ENCODE data around the gene HNRNPA3. TPM values are rescaled to one million over a fixed set of nuclear protein-coding genes. Genes with fewer than 3 reads are reported as not detected.

The HNRNPA3 gene
- total RNA-seq, 1 experiment from 2014 or later = 406 TPM

DNA sequence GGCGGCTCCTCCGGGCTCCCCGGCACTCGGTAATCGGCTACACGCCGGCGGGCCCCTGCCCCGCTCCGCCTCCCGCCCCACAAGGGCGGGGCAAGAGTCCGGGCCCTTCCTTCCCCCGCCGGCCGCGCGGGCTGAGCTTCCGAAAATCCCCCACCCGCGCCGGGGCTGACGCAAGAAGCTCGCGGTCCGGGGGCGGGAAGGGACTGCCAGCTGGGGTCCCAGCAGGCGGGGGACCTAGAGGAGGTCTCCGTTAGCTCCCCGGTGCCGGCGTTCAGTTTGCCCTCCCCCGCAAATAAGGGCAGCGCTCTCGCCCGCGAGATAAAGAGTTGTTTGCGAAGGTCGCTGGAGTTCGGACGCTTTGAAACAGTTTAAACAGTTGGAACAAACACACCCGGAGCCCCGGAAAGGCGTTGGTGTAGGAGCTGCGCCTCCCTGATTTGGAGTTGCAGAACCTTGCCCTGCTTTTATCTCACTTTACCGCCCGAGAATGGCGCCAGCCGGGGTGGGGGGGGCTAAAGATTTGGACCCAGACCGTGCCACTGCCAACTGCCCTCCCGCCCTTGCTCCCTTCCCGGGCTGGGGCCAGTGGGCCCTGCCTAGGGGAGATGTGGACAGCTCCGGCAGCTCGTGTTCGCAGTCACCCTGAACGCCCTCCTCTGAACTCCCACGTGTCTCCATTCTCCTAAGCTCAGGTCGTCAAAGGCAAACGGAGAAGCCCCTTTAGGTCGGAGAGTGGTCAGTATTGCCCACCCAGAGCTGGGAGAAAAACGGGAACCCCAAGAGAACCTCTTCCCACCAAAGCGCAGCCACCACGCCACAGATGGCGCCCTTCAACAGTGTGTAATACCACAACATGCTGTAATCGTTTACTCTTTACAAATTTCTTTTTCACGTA lies 52.3 kb downstream of the HNRNPA3 start, which contains the start of gene NFE2L2 (continued):
- TF ChIP-seq ATF2 (CRISPR knock-in tag; IDR thresholded peaks at IDR 0.05; ENCODE audit: borderline replicate concordance, low read depth) (0 out of 2 replicates have a peak, but pooled peaks have one; percentile 20), KAT7 (CRISPR knock-in tag; IDR thresholded peaks at IDR 0.05; ENCODE audit: borderline replicate concordance) (no peak), E2F5 (CRISPR knock-in tag; IDR thresholded peaks at IDR 0.05) (peak; percentile 80; the same call in 1 of the 2 replicates), JAZF1 (CRISPR knock-in tag; IDR thresholded peaks at IDR 0.05) (no peak), NR2C2 (CRISPR knock-in tag; IDR thresholded peaks at IDR 0.05) (no peak), ZNF138 (CRISPR knock-in tag; conservative IDR thresholded peaks at IDR 0.05) (no peak), CTCF (IDR thresholded peaks at IDR 0.05) (no peak), PRDM15 (CRISPR knock-in tag; IDR thresholded peaks at IDR 0.05) (no peak), SMAD4 (CRISPR knock-in tag; IDR thresholded peaks at IDR 0.05) (no peak), ELF4 (CRISPR knock-in tag; IDR thresholded peaks at IDR 0.05; ENCODE audit: low read depth) (no peak), FOXK1 (CRISPR knock-in tag; IDR thresholded peaks at IDR 0.05) (no peak), ZNF671 (CRISPR knock-in tag; IDR thresholded peaks at IDR 0.05) (no peak), ZNF281 (CRISPR knock-in tag; IDR thresholded peaks at IDR 0.05) (no peak), STAT6 (CRISPR knock-in tag; conservative IDR thresholded peaks at IDR 0.05; ENCODE audit: low read depth) (no peak), ZNF121 (CRISPR knock-in tag; IDR thresholded peaks at IDR 0.05) (no peak)
- TF ChIP-seq, protein P1, sequence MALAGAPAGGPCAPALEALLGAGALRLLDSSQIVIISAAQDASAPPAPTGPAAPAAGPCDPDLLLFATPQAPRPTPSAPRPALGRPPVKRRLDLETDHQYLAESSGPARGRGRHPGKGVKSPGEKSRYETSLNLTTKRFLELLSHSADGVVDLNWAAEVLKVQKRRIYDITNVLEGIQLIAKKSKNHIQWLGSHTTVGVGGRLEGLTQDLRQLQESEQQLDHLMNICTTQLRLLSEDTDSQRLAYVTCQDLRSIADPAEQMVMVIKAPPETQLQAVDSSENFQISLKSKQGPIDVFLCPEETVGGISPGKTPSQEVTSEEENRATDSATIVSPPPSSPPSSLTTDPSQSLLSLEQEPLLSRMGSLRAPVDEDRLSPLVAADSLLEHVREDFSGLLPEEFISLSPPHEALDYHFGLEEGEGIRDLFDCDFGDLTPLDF (CRISPR knock-in tag; IDR thresholded peaks at IDR 0.05) = no peak
- TF ChIP-seq, protein P2, sequence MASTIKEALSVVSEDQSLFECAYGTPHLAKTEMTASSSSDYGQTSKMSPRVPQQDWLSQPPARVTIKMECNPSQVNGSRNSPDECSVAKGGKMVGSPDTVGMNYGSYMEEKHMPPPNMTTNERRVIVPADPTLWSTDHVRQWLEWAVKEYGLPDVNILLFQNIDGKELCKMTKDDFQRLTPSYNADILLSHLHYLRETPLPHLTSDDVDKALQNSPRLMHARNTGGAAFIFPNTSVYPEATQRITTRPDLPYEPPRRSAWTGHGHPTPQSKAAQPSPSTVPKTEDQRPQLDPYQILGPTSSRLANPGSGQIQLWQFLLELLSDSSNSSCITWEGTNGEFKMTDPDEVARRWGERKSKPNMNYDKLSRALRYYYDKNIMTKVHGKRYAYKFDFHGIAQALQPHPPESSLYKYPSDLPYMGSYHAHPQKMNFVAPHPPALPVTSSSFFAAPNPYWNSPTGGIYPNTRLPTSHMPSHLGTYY (CRISPR knock-in tag; IDR thresholded peaks at IDR 0.05) = no peak
- TF ChIP-seq, protein P3, sequence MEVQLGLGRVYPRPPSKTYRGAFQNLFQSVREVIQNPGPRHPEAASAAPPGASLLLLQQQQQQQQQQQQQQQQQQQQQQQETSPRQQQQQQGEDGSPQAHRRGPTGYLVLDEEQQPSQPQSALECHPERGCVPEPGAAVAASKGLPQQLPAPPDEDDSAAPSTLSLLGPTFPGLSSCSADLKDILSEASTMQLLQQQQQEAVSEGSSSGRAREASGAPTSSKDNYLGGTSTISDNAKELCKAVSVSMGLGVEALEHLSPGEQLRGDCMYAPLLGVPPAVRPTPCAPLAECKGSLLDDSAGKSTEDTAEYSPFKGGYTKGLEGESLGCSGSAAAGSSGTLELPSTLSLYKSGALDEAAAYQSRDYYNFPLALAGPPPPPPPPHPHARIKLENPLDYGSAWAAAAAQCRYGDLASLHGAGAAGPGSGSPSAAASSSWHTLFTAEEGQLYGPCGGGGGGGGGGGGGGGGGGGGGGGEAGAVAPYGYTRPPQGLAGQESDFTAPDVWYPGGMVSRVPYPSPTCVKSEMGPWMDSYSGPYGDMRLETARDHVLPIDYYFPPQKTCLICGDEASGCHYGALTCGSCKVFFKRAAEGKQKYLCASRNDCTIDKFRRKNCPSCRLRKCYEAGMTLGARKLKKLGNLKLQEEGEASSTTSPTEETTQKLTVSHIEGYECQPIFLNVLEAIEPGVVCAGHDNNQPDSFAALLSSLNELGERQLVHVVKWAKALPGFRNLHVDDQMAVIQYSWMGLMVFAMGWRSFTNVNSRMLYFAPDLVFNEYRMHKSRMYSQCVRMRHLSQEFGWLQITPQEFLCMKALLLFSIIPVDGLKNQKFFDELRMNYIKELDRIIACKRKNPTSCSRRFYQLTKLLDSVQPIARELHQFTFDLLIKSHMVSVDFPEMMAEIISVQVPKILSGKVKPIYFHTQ (CRISPR knock-in tag; IDR thresholded peaks at IDR 0.05) = no peak

All from WTC11 (cell line).